Measurements from ENCODE around the gene NUDT9. TPM values are rescaled to one million over a fixed set of nuclear protein-coding genes. Genes with fewer than 3 reads are reported as not detected.
"Not testable (repeated sequence)": the region's sequence is repeated elsewhere in the genome, so short reads cannot be mapped to it uniquely, and the experiment has no call there.

The NUDT9 gene
- total RNA-seq, 1 donor from 2014 or later, result 12.9 TPM

DNA sequence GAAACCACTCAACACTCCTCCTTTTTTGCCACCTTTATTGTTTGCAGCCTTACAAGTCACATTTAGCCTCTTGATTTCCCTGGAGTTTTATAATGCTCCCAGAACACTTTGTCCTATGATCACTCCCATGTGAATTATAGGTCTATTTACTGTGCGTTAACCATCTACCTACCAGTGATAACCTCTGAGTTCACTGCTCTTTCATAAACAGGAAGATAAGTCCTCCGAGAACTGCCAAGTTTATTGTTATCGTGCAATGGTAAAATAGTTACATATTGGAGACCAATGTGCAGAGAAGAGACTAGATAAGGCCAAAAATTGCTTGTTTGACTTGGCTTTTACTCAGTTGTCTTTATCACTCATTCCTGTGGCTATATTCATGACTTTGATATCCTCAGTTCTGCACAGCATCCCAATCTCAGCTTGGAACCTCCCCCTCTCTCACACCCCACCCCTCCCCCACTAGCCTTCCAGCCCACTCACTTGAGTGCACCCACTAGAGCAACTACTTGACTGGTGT, 12.9 kb upstream of the NUDT9 start:
- ATAC-seq, result no peak

DNA sequence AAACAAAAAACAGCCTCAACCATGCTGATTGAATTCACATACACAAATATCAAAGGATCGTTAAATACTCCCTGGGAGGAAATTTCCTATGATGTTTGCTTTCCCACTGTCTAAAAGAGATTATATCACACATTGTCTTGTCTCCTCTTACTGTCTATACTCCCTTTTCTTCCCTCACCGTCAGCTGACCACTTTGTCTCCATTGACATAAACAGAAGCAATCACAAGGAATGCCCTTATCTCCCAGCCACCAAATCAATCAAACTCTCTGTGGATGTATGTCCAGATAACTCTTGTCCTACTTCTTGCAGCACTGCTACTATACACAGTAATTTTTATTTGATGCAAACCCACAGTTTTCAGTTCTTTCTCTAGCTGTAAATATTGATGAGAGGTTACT, 12.2 kb upstream of the NUDT9 start:
- ATAC-seq, result no peak

DNA sequence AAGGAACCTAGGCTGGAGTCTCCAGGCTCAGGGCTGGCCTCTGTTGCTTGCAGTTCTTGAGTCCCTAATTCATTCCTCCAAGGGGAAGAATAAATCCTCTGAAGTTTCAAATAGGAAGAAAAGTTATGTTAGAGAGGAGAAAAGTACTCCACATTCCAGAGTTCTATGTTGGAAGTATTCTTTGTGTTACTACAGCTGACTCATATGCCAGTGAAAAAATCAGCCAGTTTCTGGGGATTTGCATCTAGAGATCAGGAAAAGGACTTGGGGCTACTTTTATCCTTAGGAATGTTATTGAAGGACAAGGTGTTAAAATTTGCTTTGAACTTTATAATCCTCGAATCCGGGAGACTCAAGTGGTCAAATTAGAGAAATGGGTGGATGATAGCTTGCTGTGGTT, 11.7 kb upstream of the NUDT9 start:
- no peak for ATAC-seq

DNA sequence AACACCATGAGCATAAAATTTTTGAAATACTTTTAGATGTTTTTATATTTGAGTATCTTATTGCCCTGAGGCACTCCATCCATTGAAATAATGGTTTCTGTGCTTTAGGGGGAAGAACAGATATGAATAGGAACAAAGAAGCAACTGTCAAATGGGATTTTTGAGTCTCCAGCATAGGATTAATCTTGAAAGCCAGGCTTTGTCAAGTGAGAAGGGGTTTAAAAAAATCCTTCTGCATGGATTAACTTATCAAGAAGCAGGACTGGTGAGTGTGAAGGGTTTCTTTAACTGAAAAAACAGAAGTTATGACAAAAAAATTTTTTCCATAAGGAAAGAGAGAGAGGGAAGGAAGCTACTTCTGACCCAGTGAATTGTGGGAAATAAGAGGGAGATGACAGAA, 7.6 kb upstream of the NUDT9 start:
- ATAC-seq, result no peak

DNA sequence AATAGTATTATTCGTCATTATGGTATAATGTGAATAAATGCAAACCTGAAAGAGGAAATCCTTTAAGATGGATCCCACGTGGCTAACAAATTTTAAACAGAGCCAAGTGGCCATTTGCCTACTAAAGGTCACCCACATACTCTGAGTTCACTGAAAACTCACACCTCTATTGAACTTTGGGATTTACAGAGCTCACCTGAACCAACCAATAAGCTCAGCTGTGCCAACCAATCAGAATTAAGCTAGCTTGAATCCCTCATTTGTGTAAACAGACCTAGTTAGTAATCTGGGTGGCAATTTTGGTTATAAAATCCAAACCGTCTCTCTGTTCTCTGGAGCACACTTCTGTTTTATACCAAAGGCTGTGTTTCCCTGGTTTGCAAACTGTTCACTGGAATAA, 5.4 kb upstream of the NUDT9 start:
- no peak for ATAC-seq

DNA sequence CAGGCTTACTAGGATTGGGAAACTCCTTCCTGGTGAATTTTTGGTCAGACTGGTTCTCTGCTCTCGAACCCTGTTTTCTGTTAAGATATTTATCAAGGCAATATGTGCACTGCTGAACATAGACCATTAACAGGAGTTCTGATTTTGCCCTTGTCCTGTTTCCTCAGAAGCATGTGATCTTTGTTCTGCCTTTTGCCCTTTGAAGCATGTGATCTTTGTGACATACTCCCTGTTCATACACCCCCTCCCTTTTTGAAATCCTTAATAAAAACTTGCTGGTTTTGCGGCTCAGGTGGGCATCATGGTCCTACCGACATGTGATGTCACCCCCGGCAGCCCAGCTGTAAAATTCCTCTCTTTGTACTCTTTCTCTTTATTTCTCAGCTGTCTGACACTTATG, 4.0 kb upstream of the NUDT9 start:
- not testable (repeated sequence) for ATAC-seq

DNA sequence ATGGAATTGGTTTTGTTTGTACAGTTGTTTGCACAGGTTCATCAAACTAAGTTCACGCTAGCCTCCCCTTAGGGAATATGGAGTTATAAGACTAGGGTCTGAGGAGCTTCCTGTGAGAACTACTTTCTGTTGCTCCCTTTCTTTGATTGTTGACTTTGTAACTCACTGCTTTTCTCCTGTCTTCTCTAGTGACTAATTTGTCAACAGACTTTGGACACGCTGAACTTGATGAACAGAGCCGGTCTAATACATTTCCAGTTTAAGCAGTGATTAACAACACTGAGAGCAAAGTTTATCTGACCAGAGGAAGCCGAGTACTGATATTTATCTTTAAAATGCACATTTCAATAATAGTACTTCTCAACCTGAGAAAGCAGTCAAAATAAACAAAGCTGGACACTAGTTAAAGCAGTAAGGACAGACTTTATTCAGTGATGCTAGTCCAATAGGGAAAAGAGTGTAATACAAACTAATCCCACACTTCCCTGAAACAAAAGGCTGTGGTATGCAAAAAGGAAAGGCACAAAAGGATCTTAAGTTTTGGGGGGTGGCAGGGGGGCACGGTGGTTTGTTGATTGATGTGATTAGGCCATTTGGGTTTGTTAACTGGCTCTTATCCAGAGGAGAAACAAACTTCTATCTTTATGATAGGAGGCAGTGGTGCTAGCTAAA, 2.7 kb upstream of the NUDT9 start:
- ATAC-seq, result no peak

DNA sequence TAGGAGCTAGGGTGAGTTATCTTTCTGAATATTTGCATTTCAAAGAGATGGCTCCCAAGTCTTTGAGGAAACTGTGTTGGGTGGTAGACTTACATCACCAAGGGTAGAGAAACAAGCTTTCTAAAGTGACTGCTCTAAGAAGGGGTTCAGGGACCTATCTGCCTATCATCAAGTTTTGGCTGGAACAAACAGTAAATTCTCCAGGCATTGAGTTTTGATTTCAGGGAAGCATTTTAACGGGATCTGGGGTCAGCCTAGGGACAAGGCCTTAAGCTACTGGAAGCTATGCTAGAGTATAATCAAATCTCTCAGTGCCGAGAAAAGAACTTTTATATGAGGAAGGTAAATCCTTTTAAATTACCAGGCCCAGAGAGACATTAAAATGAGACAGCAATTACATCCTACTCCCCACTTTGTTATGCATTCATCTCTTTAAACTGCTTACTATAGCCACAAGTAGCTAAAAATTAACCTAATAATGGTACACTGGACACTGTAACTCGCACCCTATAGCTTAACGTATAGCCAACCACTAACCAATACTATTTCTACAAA, 2.0 kb upstream of the NUDT9 start:
- no peak for ATAC-seq

DNA sequence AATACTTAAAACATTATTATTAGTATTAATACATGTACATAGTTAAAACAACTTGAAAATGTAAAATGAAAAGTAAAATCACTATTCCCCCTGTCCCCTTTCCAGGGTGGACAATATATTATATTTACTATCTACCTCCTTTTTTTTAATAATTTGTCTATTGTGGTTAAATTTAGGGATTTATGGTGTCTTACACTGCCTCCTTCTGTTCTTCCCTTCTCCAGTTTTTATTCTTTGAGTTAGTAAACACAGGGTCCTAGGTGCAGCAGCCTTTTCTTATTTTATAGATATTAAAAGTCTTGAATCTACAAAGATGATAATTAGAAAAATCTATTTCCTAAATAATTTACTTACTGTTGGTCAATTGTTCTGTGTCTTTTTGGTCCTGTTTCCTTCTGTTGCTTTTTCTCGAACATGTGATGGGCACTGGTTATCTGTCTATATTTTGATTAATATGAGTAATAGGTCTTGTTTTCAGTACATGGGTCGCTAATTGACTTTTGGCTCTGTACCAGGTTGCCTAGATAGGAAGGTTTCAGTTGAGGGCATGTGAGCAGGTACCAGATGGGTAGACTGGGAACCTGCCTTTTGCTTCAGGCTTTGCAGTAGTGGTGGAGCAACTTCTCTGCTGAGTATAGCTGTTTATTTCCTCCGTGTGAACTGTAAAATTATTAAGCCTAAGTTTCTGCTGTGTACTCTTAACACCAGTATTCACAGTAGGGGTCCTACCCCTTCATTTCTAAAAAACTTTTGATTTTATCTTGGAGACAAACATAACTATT, 1.1 kb downstream of the NUDT9 start:
- ATAC-seq, result no peak

DNA sequence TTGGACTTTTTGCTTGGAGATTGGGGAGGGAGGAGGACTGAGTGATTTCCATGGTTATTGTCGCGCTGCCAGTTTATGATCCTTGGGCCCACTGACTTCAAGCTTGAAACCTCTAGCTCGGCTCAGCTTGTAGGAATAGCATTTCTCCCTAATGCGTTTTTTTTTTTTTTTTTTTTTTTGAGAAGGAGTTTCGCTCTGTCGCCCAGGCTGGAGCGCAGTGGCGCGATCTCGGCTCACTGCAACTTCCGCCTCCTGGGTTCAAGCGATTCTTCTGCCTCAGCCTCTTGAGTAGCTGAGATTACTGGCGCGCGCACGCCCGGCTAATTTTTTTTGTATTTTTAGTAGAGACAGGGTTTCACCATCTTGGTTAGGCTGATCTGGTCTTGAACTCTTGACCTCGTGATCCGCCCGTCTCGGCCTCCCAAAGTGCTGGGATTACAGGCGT, 1.7 kb downstream of the NUDT9 start:
- ATAC-seq, result not testable (repeated sequence)

DNA sequence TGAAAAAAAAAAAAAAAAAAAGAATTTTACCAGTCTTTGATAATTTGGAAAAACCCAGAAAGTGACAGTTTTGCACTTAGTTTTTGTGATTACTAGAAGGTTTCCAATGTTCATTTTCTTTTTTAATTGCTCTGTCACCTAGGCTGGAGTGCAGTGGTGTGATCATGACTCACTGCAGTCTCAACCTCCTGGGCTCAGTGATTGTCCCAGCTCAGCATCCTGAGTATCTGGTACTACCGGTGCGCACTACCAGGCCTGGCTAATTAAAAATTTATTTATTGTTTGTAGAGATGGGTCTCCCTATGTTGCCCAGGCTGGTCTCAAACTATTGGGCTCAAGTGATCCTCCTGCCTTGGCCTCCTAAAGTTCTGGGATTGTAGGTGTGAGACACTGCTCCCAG, 3.3 kb downstream of the NUDT9 start:
- peak; percentile 56 for ATAC-seq

DNA sequence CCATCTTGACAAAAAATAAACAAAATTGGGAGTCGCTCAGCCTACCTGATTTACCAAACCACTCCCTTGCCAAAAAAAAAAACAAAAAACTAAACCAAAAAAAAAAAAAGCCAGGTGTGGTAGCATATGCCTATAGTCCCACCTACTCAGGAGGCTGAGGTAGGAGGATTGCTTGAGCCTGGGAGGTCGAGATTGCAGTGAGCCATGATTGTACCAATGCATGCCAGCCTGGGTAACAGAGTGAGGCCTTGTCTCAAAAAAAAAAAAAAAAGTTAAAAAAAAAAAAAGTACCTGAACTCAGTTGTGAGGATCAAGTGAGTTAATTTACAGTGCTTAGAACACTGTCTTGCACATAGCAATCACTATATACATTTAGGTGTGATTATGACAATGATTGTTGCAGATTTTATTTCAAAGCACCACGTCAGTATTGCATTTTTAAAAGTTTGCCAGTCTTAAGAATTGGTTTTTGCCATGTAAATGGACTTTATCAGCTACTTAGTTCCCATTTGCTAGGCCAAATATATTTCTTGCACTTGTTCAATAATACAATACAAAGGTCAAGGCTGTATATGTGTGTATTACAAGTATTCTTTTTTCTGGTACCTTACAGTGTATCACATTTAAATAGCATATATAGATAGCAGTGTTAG, 4.6 kb downstream of the NUDT9 start:
- no peak for ATAC-seq

DNA sequence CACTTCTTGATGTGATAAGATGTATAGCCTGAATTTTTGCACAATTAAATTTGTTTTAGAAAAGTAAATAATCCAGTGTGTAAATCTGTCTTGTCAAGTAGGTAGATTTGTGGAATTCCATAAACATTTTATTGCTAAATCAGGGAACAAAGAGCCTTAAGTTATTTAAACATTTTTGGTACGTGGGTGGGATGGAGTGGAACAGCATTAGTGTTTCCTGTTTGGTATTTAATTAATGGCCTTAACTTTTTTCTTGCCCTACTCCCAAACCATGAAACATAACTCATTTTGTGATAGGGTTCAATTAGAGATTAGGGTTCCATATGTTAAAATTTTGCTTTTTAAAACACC, 5.1 kb downstream of the NUDT9 start:
- no peak for ATAC-seq

DNA sequence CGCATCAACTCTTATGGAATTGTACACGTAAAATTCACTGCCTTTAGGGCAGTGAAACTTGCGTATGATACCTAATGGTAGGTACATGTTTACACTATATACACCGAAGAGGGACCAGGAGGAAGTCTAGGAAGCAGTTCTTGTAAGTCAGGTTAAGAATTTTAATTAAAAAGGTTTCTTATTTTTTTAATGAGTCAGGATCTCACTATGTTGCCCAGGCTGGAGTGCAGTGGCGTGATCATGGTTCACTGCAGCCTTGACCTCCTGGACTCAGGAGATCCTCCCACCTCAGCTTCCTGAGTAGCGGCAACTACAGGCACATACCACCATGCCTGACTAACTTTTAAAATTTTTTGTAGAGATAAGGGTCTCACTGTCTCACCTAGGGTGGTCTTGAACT, 6.6 kb downstream of the NUDT9 start:
- ATAC-seq, result no peak

DNA sequence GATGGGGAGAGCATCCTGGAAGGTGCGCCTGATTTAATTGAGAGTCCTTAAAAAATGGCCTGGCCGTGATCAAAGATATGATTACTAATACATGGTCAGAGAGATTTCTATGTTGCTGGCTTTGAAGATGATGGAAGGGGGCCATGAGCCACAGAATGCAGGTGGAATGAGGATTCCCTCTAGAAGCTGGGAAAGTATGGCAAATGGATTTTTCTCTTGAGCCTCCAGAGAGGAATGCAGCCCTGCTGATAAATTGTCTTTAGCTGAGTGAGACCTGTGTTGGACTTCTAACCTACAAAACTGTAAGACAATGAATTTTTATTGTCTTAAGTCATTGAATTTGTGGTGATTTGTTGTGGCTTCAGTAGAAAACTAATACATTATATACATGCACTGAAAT, 7.7 kb downstream of the NUDT9 start:
- no peak for ATAC-seq

DNA sequence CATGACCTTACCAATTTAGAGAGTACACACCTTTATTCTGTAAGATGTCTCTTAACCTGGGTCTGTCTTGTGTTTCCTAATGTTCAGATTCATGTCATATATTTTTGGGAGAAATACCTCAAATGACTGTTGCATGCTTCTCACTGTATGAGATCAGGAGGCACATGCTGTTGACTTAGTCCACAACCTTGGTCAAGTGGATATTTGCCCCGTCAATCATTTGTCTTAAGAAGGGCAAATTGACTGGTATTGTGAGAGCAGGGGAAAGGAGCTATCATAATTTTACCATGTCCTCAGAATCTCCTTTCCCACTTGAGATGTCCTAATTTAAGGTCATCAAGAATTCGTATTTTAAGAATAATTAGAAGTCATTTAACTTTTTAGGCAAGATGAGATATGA, 11.0 kb downstream of the NUDT9 start:
- ATAC-seq, result no peak

DNA sequence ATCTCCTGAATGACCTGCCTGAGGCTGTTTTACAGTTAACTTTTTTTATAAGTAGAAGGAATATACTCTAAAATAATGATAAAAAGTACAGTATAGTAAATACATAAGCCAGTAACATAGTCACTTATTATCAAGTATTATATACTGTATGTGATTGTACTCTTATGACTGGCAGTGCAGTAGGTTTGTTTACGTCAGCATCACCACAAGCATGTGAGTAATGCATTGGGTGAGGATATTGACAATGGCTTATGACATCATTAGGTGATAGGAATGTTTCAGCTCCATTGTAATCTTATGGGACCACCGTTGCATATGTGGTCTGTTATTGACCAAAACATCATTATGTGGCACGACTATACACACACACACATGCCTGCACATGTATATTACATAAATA, 20.5 kb downstream of the NUDT9 start:
- no peak for ATAC-seq

DNA sequence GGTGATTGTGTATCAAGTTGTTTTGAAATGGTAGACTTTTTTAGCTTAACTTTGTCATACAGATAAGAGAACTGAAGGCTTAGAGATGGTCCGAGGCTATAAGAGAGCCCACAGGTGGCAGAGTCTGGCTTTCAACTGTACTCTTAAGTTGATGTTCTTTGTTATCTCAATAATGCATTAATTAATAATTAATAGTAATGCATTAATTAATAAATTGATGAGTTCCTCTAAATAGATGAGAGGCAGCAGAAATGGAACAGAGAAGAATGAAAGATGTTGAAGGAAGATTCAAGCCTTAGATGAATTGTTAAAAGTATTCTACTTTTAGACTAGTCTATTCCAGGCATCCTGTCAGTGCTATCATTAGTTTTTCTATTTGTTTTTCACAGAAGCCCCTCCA, 22.4 kb downstream of the NUDT9 start:
- ATAC-seq, result no peak

DNA sequence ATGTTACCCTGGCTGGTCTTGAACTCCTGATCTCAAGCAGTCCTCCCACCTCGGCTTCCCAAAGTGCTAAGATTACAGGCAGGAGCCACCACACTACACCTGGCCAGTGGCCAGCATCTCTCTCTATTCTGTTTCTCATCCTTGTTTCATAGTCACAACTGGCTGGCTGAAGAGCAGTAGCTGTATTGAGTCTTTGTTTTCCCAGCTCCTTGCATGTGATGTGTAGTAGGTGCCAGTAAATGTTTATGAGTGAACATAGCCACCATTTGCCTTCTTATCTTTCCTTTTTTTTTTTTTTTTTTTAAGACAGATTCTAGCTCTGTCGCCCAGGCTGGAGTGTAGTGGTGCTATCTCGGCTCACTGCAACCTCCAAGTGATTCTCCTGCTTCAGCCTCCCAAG, 23.6 kb downstream of the NUDT9 start:
- ATAC-seq, result no peak

DNA sequence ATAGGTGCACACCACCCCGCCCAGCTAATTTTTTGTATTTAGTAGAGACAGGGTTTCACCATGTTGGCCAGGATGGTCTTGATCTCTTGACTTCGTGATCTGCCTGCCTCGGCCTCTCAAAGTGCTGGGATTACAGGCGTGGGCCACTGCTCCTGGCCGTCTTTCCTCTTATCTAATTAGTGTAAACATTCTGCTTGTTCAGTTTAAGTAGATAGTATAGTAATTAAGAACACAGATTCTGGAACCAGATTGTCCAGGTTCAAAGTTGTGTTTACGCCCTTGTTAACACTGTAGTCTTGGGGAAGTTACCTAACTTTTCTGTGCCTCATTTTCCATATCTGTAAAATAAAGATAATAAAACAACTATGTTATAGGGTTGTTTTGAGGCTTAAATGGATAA, 24.0 kb downstream of the NUDT9 start:
- not testable (repeated sequence) for ATAC-seq

DNA sequence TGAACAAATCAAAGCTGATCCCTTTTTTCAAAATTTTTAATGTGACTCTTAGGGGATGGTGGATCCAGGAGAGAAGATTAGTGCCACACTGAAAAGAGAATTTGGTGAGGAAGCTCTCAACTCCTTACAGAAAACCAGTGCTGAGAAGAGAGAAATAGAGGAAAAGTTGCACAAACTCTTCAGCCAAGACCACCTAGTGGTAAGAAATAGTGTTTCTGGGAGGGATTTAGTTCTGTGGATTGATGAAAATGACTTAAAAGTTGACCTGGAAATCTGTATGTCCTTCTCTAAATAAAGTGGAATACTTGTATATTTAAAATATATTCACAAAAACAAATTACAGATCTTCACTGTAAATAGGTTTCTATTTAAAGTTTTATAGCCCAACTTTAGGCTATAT, 29.2 kb downstream of the NUDT9 start:
- no peak for ATAC-seq

DNA sequence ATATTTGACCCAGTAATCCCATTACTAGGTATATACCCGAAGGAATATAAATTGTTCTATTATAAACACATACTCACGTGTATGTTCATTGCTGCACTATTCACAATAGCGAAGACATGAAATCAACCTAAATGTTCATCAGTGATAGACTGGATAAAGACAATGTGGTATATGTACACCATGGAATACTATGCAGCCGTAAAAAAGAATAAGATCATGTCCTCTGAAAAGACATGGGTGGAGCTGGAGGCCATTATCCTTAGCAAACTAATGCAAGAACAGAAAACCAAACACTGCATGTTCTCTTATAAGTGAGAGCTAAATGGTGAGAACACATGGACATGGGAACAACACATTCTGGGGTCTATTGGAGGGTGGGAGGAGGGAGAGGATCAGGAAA, 36.5 kb downstream of the NUDT9 start:
- ATAC-seq, result no peak

DNA sequence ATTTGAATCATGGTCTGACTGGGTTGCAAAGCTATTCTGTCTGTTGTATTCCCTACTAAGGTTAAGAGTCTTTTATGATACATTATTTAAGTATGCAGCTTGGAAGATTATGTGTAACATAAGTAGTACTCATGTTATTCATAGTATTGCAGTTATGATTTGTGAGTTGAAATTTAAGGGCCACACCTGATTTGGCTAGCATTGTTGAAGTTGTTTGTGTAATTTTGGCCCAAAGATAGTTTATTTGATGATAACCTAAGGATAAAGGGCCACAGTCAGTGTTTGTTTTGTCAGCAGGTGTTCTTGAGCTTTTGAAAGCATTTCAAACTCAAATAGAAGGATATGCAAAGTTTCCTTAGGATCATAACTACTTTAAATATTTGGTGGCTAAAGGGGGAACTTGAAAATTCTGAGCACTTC, 38.9 kb downstream of the NUDT9 start:
- ATAC-seq, result peak; percentile 55

All from esophagus mucosa (tissue), 1 donor.